ENCODE results near the gene CYBRD1.
"Not testable (repeated sequence)": the region's sequence is repeated elsewhere in the genome, so short reads cannot be mapped to it uniquely, and the experiment has no call there.

CYBRD1 gene

DNA sequence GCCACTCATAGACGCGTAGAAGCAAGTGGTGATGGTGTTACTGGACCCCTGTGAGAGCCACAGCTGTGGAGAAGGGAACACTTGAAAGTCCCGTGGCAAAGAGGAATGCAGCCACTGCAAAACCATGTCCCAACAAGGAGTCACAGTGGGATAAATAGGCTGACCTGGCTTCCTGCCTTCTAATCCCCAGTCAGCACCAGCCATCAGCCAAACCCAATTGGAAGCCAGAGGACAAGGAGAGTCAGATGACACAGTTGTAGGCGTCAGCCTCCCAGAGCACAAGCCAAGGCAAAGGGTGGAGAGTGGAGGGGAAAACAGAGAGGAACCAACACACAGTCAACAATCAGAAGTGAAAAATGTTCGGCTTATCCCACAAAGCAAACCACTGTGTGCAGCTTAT, 5.5 kb upstream of the CYBRD1 start:
- DNase-seq = no peak

DNA sequence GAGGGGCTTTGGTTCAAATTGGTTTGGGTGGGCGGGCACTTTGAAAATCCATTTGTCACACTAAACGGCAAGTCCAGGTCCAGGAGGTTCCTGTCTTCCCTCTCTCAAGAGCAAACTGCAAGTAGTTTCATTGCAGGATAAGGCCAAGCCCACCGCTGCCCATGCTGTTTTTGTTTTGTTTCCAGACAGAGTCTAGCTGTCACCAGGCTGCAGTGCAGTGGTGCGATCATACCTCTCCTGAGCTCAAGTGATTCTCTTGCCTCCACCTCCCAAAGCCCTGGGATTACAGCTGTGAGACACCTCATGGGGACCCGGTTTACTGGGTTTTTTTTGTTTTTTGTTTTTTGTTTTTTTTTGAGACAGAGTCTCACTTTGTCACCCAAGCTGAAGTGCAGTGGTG, 1.8 kb upstream of the CYBRD1 start:
- no peak for DNase-seq

DNA sequence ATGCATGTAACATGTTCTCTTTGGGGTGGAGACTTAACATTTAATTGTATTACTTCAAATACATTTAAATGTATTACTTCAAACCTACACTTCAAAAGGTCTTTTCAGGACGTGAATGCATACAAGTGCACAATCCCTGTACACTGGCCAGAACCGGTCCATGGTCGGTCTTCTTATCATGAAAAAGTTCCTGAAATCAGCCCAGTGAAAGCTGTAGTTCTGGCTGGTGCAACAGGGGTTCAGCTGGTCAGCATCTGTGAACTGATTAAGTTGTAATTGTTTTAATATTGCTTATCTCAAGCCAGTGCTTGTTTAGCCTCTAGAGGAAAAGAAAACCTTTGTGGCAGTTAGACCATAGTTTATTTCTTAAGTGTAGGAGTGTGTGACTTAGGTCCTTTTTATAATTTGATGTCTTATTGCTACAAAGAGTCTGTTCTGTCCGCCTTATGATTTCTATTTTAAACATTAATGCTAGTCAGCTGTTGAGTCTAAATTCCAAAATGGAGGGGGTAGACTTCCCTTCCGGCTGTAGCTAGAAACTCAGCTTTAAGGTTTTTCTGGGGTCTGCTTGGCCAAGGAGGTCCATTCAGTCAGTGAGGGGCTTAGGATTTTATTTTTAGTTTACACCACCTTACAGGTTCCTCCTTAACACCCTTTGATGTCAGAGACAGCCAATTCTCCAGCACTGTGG, 768 bp upstream of the CYBRD1 start:
- no peak for DNase-seq

GRCh38 chr2:171522788-171523087, 464 bp downstream of the CYBRD1 start:
- no peak for DNase-seq

DNA sequence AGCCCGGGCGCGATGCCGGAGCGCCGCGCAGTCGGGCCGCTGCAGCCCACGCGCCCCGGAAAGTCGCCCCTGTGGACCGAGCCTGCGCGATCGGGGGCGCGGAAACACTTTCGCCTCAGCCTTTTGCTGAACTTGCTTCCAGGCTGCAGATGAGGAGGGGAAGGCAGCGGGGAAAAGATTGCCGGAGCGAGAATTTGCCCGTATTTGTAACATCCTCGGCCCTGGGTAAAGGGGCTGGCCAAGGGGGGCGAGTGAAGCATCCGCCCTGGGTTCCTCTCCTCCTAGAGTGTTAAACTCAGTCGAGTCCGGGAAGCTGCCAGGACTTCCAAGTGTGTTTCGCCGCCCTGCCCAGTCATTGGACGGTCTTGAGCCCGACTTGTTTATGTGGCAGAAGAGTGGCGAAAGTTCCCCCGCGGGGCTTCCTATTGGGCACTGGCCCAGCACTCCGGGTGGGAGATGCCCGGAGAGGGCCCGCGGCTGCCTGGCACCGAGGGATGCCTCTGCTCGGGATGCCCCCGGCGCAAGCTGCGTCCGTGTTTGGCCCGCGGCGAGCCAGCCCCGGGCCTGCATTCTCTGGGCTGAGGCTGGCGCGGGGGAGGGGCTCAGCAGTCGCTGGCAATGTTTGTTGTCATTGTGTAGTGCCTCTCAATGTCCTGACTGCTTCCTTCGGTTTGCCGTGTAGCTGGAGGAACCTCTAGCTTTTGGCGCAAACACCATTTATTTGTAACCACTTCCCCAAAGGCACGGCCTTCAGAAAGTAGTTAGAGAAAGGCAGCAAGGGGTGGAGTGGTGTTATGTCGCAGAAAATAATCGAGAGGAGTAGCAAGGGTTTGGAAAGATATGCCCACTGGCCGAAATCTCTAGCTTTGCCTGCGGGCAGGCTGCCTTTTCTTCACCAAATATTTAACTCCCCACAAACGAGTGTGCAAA, 1.1 kb downstream of the CYBRD1 start:
- peak in 1 of 2 donors; percentile 25 for DNase-seq

DNA sequence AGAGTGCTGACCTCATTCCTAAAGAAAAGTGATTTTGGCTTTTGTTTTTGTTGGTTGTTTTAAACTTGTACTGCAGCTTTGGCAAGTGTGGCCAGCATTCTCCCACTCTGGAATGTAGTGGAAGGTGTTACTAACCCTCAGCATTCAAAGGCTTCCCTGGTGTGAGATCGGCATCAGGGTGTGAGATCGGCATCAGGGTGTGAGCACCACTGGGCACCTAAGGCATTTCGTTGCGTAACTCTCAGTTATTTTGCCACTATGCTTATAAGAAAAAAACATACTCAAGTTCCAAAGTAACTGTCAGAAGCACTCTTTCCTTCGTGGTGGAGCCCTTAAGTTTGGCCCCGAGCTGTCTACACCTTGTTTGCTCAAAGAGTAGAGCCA, 1.7 kb downstream of the CYBRD1 start:
- DNase-seq = no peak

DNA sequence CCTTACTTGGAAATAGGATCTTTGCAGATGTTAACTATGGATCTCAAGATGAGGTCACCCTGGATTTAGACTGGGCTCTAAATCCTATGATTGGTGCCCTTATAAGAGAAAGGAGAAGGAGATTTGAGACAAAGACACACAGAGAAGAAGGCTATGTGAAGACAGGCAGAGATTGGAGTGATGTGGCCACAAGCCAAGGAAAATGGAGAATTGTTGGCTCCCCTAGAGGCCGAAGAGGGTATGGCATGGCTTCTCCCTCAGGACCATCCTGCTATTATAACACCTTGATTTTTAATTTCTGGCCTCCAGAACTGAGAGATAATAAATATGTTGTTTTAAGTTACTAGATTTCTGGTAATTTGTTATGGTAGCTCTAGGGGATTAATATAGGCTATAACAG, 7.6 kb downstream of the CYBRD1 start:
- DNase-seq = no peak

DNA sequence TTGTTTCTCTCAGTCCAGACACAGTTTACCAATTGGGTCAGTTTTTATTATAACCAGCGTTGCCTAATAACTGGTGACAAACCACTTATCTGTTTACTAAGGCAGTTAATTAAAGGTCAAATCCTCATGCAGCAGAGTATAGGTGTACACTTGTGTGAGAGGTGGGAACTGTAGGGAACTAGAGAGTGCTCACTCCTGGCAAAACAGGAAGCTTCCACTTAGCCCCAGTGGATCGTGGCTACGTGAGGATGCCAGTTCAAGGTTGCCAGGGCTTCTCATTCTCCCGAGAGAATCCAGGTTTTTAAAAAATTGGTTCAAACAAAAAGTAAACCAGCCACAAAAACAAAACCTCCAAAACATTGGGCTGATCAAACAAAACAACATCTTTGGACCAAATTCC, 8.1 kb downstream of the CYBRD1 start:
- no peak for DNase-seq

DNA sequence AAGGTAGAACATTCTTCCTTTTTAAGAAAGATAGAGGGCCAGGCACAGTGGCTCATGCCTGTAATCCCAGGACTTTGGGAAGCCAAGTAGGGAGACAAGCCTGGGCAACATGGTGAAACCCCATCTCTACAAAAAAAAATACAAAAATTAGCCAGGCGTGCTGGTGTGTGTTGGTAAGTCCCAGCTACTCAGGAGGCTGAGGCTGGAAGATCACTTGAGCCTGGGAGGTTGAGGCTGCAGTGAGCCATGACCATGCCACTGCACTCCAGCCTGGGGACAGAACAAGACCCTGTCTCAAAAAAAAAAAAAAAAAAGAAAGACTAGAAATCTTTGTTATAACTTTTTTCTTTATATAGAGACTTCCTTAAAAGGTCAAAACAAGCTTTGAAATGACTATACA, 8.6 kb downstream of the CYBRD1 start:
- not testable (repeated sequence) for DNase-seq

DNA sequence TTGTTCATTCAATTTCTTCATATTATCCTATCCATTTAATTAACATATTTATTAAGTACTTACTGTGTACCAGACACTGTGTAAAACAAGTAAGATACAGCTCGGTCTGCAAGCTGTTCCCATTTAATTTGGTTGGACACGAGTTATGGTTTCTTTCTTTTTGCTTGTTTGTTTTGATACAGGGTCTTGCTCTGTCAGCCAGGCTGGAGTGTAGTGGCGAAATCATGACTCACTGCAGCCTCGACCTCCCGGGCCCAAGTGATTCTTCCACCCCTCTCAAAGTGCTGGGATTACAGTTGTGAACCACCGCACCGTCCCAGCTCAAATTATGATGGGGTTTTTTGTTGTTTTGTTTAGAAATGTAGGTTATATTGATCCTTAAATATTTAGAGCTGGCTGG, 9.0 kb downstream of the CYBRD1 start:
- no peak for DNase-seq

DNA sequence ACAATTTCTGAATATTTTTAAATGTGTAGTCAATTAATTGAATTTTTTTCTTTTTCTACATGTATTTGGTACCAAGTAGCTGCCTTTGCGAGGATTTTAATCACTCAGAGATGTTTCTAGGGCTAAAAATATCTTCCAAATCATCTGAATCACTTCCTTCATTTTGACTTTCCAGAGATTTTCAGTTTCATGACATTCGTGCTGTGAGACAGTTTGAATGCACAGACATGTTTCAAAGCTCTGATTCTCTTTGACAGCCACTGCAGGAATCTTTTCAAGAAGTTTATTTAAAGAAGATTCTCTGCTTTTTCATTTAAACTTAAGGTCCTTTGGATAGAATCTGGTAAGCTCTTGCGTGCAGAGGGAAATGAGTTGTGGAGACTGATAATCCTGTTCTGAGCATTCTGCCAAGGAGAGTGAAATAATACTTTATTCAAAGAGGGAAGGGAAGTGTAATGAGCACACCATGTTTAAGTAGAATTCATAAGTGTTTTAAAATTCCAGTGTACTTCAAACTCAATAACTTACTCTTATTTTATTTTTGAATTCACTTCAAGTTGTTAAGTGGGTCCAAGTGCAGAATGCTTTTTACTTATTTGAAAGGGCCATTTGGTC, 9.7 kb downstream of the CYBRD1 start:
- DNase-seq = no peak

GRCh38 chr2:171533331-171533730, 11.1 kb downstream of the CYBRD1 start:
- DNase-seq = no peak

DNA sequence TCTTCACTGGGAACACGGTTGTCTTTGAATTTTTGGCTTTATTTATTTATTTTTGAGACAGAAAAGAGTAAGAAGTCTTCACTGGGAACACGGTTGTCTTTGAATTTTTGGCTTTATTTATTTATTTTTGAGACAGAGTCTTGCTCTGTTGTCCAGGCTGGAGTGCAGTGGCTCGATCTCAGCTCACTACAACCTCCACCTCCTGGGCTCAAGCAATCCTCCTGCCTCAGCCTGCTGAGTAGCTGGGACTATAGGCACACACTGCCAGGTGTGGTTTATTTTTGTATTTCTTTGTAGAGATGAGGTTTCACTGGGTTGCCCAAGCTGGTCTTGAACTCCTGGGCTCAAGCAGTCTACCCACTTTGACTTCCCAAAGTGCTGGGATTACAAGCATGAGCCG, 13.3 kb downstream of the CYBRD1 start:
- DNase-seq = not testable (repeated sequence)

- DNase-seq = no peak
Measured at GRCh38 chr2:171540437-171540836, 18.2 kb downstream of the CYBRD1 start.

DNA sequence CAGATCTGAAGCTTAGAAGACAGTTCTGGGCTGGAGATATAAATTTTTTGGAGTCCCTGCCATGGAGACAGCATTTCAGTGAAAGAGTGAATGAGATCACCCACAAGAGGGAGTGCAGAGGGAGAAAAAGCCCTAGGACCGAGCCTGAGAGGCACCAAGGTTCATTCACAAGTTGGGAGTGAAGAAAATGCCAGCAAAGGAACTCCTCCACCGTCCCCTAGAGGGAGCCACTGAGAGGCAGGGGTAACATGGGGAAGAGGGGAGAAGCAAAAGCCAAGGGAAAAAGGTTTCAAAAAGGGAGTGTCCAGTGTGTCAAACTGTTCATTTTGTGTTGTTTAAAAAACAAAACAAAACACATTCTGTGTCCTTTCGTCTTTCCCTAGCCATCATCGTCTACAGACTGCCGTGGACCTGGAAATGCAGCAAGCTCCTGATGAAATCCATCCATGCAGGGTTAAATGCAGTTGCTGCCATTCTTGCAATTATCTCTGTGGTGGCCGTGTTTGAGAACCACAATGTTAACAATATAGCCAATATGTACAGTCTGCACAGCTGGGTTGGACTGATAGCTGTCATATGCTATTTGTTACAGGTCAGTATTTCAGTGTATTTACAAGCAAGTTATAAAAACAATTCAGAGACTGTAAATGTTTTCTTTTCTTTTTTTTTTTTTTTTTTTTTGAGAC, 19.1 kb downstream of the CYBRD1 start:
- no peak for DNase-seq

GRCh38 chr2:171545086-171545485, 22.8 kb downstream of the CYBRD1 start:
- DNase-seq = no peak

DNA sequence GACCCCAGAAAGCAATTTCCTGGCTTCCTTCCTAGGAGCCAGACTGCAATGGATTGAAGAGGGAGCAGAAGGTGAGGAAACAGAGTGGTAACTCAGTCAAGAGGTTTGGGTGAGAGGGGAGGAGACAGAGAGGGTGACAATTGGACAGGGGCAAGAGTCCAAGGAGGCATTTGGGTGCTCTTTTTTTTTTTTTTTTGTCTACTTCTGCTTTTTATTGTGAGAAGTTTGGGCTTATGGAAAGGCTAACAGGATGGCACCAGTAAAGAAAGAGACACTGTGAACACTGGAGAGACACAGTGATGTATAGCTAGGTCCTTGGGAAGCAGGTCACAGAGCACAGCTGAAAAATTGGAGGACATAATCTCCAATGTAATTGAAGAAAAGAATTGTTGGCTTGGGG, 25.0 kb downstream of the CYBRD1 start:
- DNase-seq = no peak

DNA sequence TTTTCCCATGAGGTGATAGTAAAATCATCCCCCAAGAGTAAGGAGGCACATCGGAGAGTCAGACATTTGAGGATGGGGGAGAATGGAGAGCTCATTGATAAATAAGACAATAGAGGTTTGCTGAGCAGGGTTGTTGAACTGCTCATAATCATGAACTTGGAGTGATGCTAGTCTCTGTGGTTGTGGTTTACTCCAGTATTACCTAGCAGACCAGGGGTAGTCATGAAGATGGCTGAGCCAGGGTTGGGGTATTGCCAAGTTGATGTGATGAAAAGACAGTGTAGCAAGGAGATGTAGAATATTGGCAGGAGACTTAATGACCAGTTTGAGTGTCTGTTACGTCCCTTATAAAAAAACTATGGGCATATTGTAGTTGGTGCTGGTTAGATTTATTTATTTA, 25.4 kb downstream of the CYBRD1 start:
- DNase-seq = no peak

DNA sequence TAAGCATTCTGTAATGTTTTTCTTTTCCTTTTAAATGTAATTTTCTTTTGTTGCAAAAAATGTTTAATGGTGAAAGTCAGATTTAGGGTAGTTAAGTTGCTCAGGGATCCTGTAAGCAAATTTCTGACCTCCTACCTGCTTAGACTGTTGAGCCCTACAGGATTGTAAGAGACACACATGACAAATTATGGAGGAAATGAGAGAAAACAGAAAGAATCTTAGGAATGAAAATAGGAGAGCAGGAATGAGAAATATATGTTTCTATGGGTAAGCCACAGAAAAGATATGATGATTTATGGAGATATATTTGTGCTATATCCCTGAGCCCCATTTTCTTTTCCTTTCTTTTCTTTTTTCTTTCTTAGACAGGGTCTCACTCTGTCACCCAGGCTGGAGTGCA, 28.3 kb downstream of the CYBRD1 start:
- DNase-seq = no peak

GRCh38 chr2:171551836-171552235, 29.6 kb downstream of the CYBRD1 start:
- DNase-seq = no peak

- DNase-seq = no peak
Measured at GRCh38 chr2:171553236-171553635, 31.0 kb downstream of the CYBRD1 start.

GRCh38 chr2:171553858-171554257, 31.6 kb downstream of the CYBRD1 start:
- peak in 1 of 2 donors; percentile 41 for DNase-seq

- no peak for DNase-seq
Measured at GRCh38 chr2:171554991-171555615, 32.8 kb downstream of the CYBRD1 start.

Measured in CD4-positive, alpha-beta T cell treated with Interleukin-4 for 1 hour (primary cell).